HG02840 (cell line): ENCODE measurements around the gene HINT1.
A peak's percentile ranks its signal among the peaks of the same experiment; 100 is the strongest.
"Not testable (repeated sequence)": the region's sequence is repeated elsewhere in the genome, so short reads cannot be mapped to it uniquely, and the experiment has no call there.

ENCODE experiments used
- ATAC-seq: cut with Tn5 transposase; IDR thresholded peaks from one replicate; pipeline ENCODE4 v1.9.1; 2021; ENCODE audit warnings: mild to moderate bottlenecking, moderate library complexity, moderate number of reproducible peaks; ENCODE audit not compliant: unreplicated experiment, low FRiP score

HINT1 gene

GRCh38 chr5:131165119-131165727 lies at the start of gene HINT1:
HINT1 (minus strand) TSS chr5:131165256; CDS start chr5:131165205, 51 bp downstream.
- peak; percentile 84 for ATAC-seq

GRCh38 chr5:131214609-131215227 lies 49.7 kb upstream of the HINT1 start:
- ATAC-seq: no peak

GRCh38 chr5:131212471-131213021 lies 47.5 kb upstream of the HINT1 start:
- no peak for ATAC-seq

- no peak for ATAC-seq
Observed at GRCh38 chr5:131211669-131212068, 46.6 kb upstream of the HINT1 start.

GRCh38 chr5:131210151-131210510 lies 45.1 kb upstream of the HINT1 start:
- ATAC-seq: no peak

GRCh38 chr5:131209506-131210150 lies 44.6 kb upstream of the HINT1 start:
- ATAC-seq: peak; percentile 91

GRCh38 chr5:131209175-131209505 lies 44.1 kb upstream of the HINT1 start:
- no peak for ATAC-seq

GRCh38 chr5:131206772-131207171 lies 41.7 kb upstream of the HINT1 start:
- no peak for ATAC-seq

- no peak for ATAC-seq
Observed at GRCh38 chr5:131206061-131206460, 41.0 kb upstream of the HINT1 start.

- ATAC-seq: no peak
Observed at GRCh38 chr5:131204964-131205363, 39.9 kb upstream of the HINT1 start.

GRCh38 chr5:131200560-131200959 lies 35.5 kb upstream of the HINT1 start:
- ATAC-seq: no peak

- no peak for ATAC-seq
Observed at GRCh38 chr5:131198625-131199024, 33.6 kb upstream of the HINT1 start.

- ATAC-seq: no peak
Observed at GRCh38 chr5:131196331-131196730, 31.3 kb upstream of the HINT1 start.

GRCh38 chr5:131195696-131196095 lies 30.6 kb upstream of the HINT1 start:
- ATAC-seq: no peak

GRCh38 chr5:131194725-131195124 lies 29.7 kb upstream of the HINT1 start:
- ATAC-seq: no peak

- ATAC-seq: not testable (repeated sequence)
Observed at GRCh38 chr5:131193897-131194296, 28.8 kb upstream of the HINT1 start.

GRCh38 chr5:131193106-131193505 lies 28.1 kb upstream of the HINT1 start:
- ATAC-seq: no peak

GRCh38 chr5:131186561-131187256 lies 21.7 kb upstream of the HINT1 start:
- ATAC-seq: no peak

- no peak for ATAC-seq
Observed at GRCh38 chr5:131185523-131186104, 20.6 kb upstream of the HINT1 start.

GRCh38 chr5:131182839-131183238 lies 17.8 kb upstream of the HINT1 start:
- no peak for ATAC-seq

- ATAC-seq: no peak
Observed at GRCh38 chr5:131180407-131180806, 15.4 kb upstream of the HINT1 start.
